ENCODE measurements around the gene ATP23.

- TF ChIP-seq CTCF (IDR thresholded peaks at IDR 0.05; ENCODE audit: insufficient read depth, low read depth, low read length) = no peak
- TF ChIP-seq EZH2 (IDR thresholded peaks at IDR 0.05; ENCODE audit: insufficient read depth, low read length) = no peak
Observed at GRCh38 chr12:58007875-58008274, 66.5 kb downstream of the ATP23 start.

Data from astrocyte (in vitro differentiated cells and primary cell).